CD4-positive, alpha-beta T cell treated with Interleukin-17A for 1 hour (primary cell): ENCODE data around the gene SF3B4.
"Not testable (repeated sequence)": the region's sequence is repeated elsewhere in the genome, so short reads cannot be mapped to it uniquely, and the experiment has no call there.

ENCODE experiments used
- DNase-seq: peaks from one replicate; pipeline ENCODE4 v3.0.0-alpha.2; 2020

SF3B4 gene

GRCh38 chr1:149886396-149887195 is 41.0 kb downstream of the SF3B4 start:
- DNase-seq, result peak; percentile 98

- not testable (repeated sequence) for DNase-seq
Measured at GRCh38 chr1:149886121-149886395, 41.5 kb downstream of the SF3B4 start.

GRCh38 chr1:149885339-149886120 is 42.1 kb downstream of the SF3B4 start:
- DNase-seq, result peak; percentile 72

GRCh38 chr1:149884433-149885338 is 42.9 kb downstream of the SF3B4 start:
- DNase-seq, result peak; percentile 25

DNA sequence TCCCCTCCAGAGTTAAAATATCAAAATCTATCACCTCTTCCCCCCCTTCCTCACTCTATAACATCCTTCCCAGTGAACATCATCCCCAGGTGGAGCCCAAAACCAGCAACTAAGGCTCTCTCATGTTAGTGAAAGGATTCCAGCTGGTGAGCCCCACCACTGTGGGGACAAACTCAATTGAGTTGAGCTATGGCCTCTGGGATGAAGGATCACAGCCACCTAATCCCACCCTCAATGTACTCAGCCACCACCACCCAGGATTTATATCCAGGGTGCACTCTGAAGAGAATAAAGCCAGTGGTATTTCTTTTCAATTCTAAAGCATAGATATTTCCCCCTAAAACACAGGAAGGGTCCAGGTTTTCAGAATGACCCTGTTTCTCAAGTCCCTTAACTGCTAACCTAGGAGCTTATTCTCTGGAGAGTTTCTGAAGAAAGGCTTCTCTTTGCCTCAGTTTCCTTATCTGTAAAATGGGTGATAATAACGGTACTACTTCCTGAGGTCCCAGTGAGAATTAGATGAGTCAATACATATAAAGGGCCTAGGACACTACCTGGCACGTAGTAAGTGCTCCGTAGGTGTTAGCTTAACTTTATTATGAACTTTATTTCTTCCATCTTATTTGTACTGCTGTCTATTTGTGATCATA is 43.9 kb downstream of the SF3B4 start:
- DNase-seq, result no peak

- no peak for DNase-seq
Measured at GRCh38 chr1:149881876-149882275, 45.7 kb downstream of the SF3B4 start.

GRCh38 chr1:149879556-149879955 is 48.0 kb downstream of the SF3B4 start:
- peak; percentile 34 for DNase-seq

- DNase-seq, result no peak
Measured at GRCh38 chr1:149877211-149877946, 50.2 kb downstream of the SF3B4 start.
